ENCODE results near the gene FREM1.

GRCh38 chr9:14819183-14819582, 91.0 kb downstream of the FREM1 start:
- TF ChIP-seq CTCF (IDR thresholded peaks at IDR 0.05; ENCODE audit: insufficient read depth, low read length, poor library complexity, severe bottlenecking): no peak
- TF ChIP-seq EZH2phosphoT487 (conservative IDR thresholded peaks at IDR 0.05; ENCODE audit: low read length): no peak

Data from SU-DHL-6 (cell line).